OCI-LY7 (cell line): ENCODE data around the gene C9. TPM values are rescaled to one million over a fixed set of nuclear protein-coding genes. Genes with fewer than 3 reads are reported as not detected.

Experiments used
- BruUV-seq: library from RNA; stranded (reverse); fragments of 400-500 nt; replicated peaks from 2 replicates; lab custom pipeline; 2021; lab: Mats Ljungman, UMichigan
- CTCF ChIA-PET: fragments of 300-600 bp; sonication (Branson Sonifier 250); formaldehyde crosslinking; loops from one replicate; lab custom pipeline; 2022; ENCODE audit warnings: antibody characterized with exemption; ENCODE audit not compliant: unreplicated experiment; lab: Charles Lee
- POLR2A ChIA-PET: fragments of 300-600 bp; sonication (Branson Sonifier 250); formaldehyde crosslinking; loops from one replicate; lab custom pipeline; 2022; ENCODE audit warnings: antibody characterized with exemption; lab: Charles Lee
- DNase-seq: peaks from one replicate; pipeline ENCODE4 v3.0.0-alpha.2; 2015; ENCODE audit warnings: low spot score
- H2AFZ ChIP-seq: fragments of 200-600 bp; sonication (generic), shearing (Covaris generic); 2 replicates; pipeline ENCODE4 v1.6.1; 2014; ENCODE audit warnings: mild to moderate bottlenecking, antibody characterized with exemption, low read length, moderate library complexity
- H3K27ac ChIP-seq: fragments of 200-600 bp; sonication (generic); 2 replicates; pipeline ENCODE4 v1.5.1; 2014; ENCODE audit warnings: mixed run types, low read depth, mild to moderate bottlenecking, moderate library complexity, low read length, inconsistent platforms; ENCODE audit not compliant: poor library complexity, severe bottlenecking
- H3K36me3 ChIP-seq: fragments of 200-600 bp; sonication (generic); 2 replicates; pipeline ENCODE4 v1.6.1; 2014; ENCODE audit warnings: mild to moderate bottlenecking, antibody characterized with exemption, low read length, moderate library complexity, mixed read lengths; ENCODE audit not compliant: insufficient read depth
- H3K4me1 ChIP-seq: fragments of 200-600 bp; sonication (generic); 2 replicates; pipeline ENCODE4 v1.5.1; 2014; ENCODE audit warnings: mild to moderate bottlenecking, low read length; ENCODE audit not compliant: insufficient read depth, poor library complexity, severe bottlenecking
- H3K4me2 ChIP-seq: fragments of 200-600 bp; sonication (generic); 2 replicates; pipeline ENCODE4 v1.6.1; 2014; ENCODE audit warnings: mild to moderate bottlenecking, low read length
- H3K4me3 ChIP-seq: fragments of 200-600 bp; sonication (generic); 2 replicates; pipeline ENCODE4 v1.5.1; 2014; ENCODE audit warnings: mild to moderate bottlenecking, low read depth, low read length; ENCODE audit not compliant: poor library complexity, severe bottlenecking
- H3K79me2 ChIP-seq: fragments of 200-600 bp; sonication (generic); 2 replicates; pipeline ENCODE4 v1.6.1; 2016; ENCODE audit warnings: low read depth, mild to moderate bottlenecking, low read length, moderate library complexity, mixed read lengths; ENCODE audit not compliant: insufficient read depth
- H3K9me2 ChIP-seq: fragments of 200-600 bp; sonication (generic); 2 replicates; pipeline ENCODE4 v1.6.1; 2016; ENCODE audit warnings: mild to moderate bottlenecking, low read length, mixed read lengths; ENCODE audit not compliant: insufficient read depth
- H3K9me3 ChIP-seq: fragments of 200-600 bp; sonication (generic); 2 replicates; pipeline ENCODE4 v1.6.1; 2014; ENCODE audit warnings: mild to moderate bottlenecking, mixed run types, low read length, mixed read lengths
- H4K20me1 ChIP-seq: fragments of 200-600 bp; sonication (generic); 2 replicates; pipeline ENCODE4 v1.6.1; 2014; ENCODE audit warnings: mild to moderate bottlenecking, antibody characterized with exemption, low read length, moderate library complexity, mixed read lengths; ENCODE audit not compliant: insufficient read depth
- CTCF ChIP-seq: fragments of 200-600 bp; sonication (generic); conservative IDR thresholded peaks from 2 replicates; pipeline ENCODE4 v1.5.1; 2014; ENCODE audit warnings: mild to moderate bottlenecking, antibody characterized with exemption, low read length, moderate library complexity, mixed read lengths
- EZH2phosphoT487 ChIP-seq: fragments of 200-600 bp; sonication (generic); IDR thresholded peaks from 2 replicates; pipeline ENCODE4 v1.6.1; 2018; ENCODE audit warnings: low read depth, borderline replicate concordance, mild to moderate bottlenecking, mixed run types, antibody characterized with exemption, low read length, moderate library complexity, mixed read lengths
- intact Hi-C: fragments of 100-400 bp; cut with micrococcal nuclease; formaldehyde crosslinking; loops from one replicate; pipeline ENCODE4 v1.10.0; 2022; ENCODE audit not compliant: unreplicated experiment
- total RNA-seq, 2 experiments: library from RNA; depleted of rRNA in 1 of 2; stranded (reverse); fragments of >200 nt in 1 of 2; shearing (Covaris generic) in 1 of 2; gene quantifications; 2 replicates each; pipeline ENCODE4 v1.2.3, GENCODE V29; 2014 to 2022

Gene C9
- total RNA-seq, 2 experiments from 2014 or later, result not detected

DNA sequence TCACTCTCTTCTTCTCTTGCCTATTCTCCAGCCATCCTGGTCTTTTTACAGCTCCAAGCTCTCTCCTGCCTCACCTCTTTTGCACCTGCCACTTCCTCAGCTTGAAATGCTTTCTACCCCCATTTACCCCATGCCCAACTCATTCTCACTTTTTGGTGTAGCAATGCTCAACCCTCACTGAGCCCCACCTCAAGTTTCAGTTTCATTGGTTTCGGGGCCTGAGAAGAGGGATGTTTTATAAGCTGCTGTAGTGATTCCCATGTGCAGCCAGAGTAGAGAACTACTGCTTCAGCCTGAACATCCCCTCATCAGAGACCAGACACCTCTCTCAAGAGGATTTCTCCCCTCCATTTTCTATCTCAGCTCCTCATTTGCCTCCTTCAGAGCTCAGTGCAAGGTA lies 99.8 kb downstream of the C9 start:
- no TSS peak for BruUV-seq
- TF ChIP-seq CTCF (no peak), EZH2phosphoT487 (no peak)
- H3K9me2 ChIP-seq, result no peaks in the 10 kb centered on the region
- intact Hi-C loops, result no loop called here
- H3K27ac ChIP-seq, result no peak overlapping the region
- H4K20me1 ChIP-seq, result no peaks in the 10 kb centered on the region
- H3K79me2 ChIP-seq, result no peaks in the 10 kb centered on the region
- no peaks in the 10 kb centered on the region for H3K4me1 ChIP-seq
- ChIA-PET CTCF (no interaction called here), POLR2A (interaction anchor here (2.3 kb wide), 1 partner anchor 13 kb away, joined by 9 read pairs; no protein-coding TSS in a partner anchor)
- no peak for DNase-seq
- no peaks in the 10 kb centered on the region for H3K9me3 ChIP-seq
- H3K36me3 ChIP-seq, result no peaks in the 10 kb centered on the region
- H2AFZ ChIP-seq, result no peak overlapping the region
- no peak overlapping the region for H3K4me3 ChIP-seq
- H3K4me2 ChIP-seq, result no peak overlapping the region

GRCh38 chr5:39262981-39263380 lies 101.3 kb downstream of the C9 start:
- CTCF ChIA-PET, result no interaction called here
- H3K79me2 ChIP-seq, result no peaks in the 10 kb centered on the region
- POLR2A ChIA-PET, result no interaction called here

More at GRCh38 chr5:39262981-39263380, 101.3 kb downstream of the C9 start:
- Histone ChIP-seq H3K9me2 (no peaks in the 10 kb centered on the region), H4K20me1 (no peaks in the 10 kb centered on the region), H3K9me3 (no peaks in the 10 kb centered on the region), H3K36me3 (no peaks in the 10 kb centered on the region), H2AFZ (no peak overlapping the region), H3K4me2 (no peak overlapping the region), H3K4me3 (no peak overlapping the region), H3K4me1 (no peaks in the 10 kb centered on the region), H3K27ac (no peak overlapping the region)
- intact Hi-C loops, result no loop called here
- TF ChIP-seq EZH2phosphoT487 (no peak), CTCF (no peak)
- DNase-seq, result no peak
- no TSS peak for BruUV-seq
